Motor neuron (in vitro differentiated cells): ENCODE results near the gene HIBADH. TPM values are rescaled to one million over a fixed set of nuclear protein-coding genes. Genes with fewer than 3 reads are reported as not detected.

Source experiments
- ATAC-seq, 8 experiments: fragments of 200-7000 bp; cut with Tn5 transposase; replicated peaks in 6 of 8; 2 replicates each; pipeline ENCODE4 v1.8.0; 2021; ENCODE audit warnings: mild to moderate bottlenecking in 8 of 8, moderate library complexity in 8 of 8
- H3K27ac ChIP-seq, 2 donors: fragments of 250-450 bp; sonication (Bioruptor Pico); 2 replicates each; pipeline ENCODE4 v1.9.0; 2021; ENCODE audit warnings: antibody characterized with exemption in 2 of 2, mild to moderate bottlenecking in 2 of 2, moderate library complexity in 1 of 2
- H3K4me1 ChIP-seq, 2 donors: fragments of 250-450 bp; sonication (Bioruptor Pico); replicated peaks in 1 of 2; 2 replicates each; pipeline ENCODE4 v1.6.1; 2021; ENCODE audit warnings: antibody characterized with exemption in 2 of 2, mild to moderate bottlenecking in 2 of 2, moderate library complexity in 1 of 2
- H3K4me3 ChIP-seq, 5 donors: fragments of 250-450 bp; sonication (Bioruptor Pico); 2 replicates each; pipeline ENCODE4 v1.9.0; 2021; ENCODE audit warnings: antibody characterized with exemption in 5 of 5, mild to moderate bottlenecking in 5 of 5, moderate library complexity in 4 of 5
- whole genome bisulfite sequencing, 10 experiments: fragments of 450-650 bp; shearing (Covaris generic); methylation state at CpG; one replicate each; pipeline ENCODE4 v1.0.0; 2022; 5-methylcytosine and 5-hydroxymethylcytosine counted together
- in situ Hi-C, 9 experiments: fragments of 400-800 bp; cut with MboI; loops; one replicate each; pipeline ENCODE4 v1.15.0; 2021; ENCODE audit warnings: low sequenced_read_pairs in 9 of 9, low pct_unique_long_range_greater_than_20kb in 2 of 9; ENCODE audit not compliant: unreplicated experiment in 9 of 9
- total RNA-seq, 8 experiments: library from RNA; unstranded; fragments of 300-600 nt; gene quantifications; 2 replicates each; pipeline versions ENCODE4 v1.2.3 to v1.2.4, GENCODE V29; 2022

HIBADH gene
- total RNA-seq, 8 experiments from 2014 or later: 12.0 to 76.3 (median 26.0) TPM

GRCh38 chr7:27548304-27548703 lies 114.4 kb downstream of the HIBADH start:
- H3K4me3 ChIP-seq: no peak overlapping the region
- WGBS, 10 experiments: 20 to 100% (median 80%) methylated on average over 1 of the region's 1 CpG; no CpG with 5 or more reads in 4 of the 10 experiments
- no peak overlapping the region for H3K27ac ChIP-seq
- H3K4me1 ChIP-seq: peaks cover 4 to 14% of the 10 kb centered on the region in 2 donors
- no peak for ATAC-seq
- in situ Hi-C loops: no loop called here

- WGBS, 10 experiments: 0 to 60% (median 25%) methylated on average over 1 of the region's 1 CpG; no CpG with 5 or more reads in 3 of the 10 experiments
- peak in 3 of 8 experiments; percentile 31 to 64 (median 55) for ATAC-seq
- H3K4me3 ChIP-seq: no peak overlapping the region
- H3K27ac ChIP-seq: no peak overlapping the region
- in situ Hi-C loops: no loop called here
- H3K4me1 ChIP-seq: peaks cover under 1 to 9% of the 10 kb centered on the region in 2 donors
Observed at GRCh38 chr7:27547401-27547800, 115.3 kb downstream of the HIBADH start.

GRCh38 chr7:27546610-27547009 lies 116.1 kb downstream of the HIBADH start:
- in situ Hi-C loops: no loop called here
- Histone ChIP-seq H3K27ac (no peak overlapping the region), H3K4me1 (peaks cover 0 to under 1% of the 10 kb centered on the region in 2 donors), H3K4me3 (no peak overlapping the region)
- no peak for ATAC-seq
- 60 to 100% (median 73%) methylated on average over 1 of the region's 1 CpG; no CpG with 5 or more reads in 6 of the 10 experiments for WGBS, 10 experiments

- H3K4me1 ChIP-seq: peaks cover 0 to 15% of the 10 kb centered on the region in 2 donors
- 79 to 100% (median 91%) methylated on average over 1 to 4 of the region's 4 CpGs; no CpG with 5 or more reads in 1 of the 10 experiments for WGBS, 10 experiments
- no peak overlapping the region for H3K27ac ChIP-seq
- in situ Hi-C loops: no loop called here
- ATAC-seq: no peak
- no peak overlapping the region for H3K4me3 ChIP-seq
Observed at GRCh38 chr7:27535795-27536194, 126.9 kb downstream of the HIBADH start.

GRCh38 chr7:27533652-27534081 lies 129.0 kb downstream of the HIBADH start:
- WGBS, 10 experiments: 0 to 96% (median 80%) methylated on average over 1 to 6 of the region's 6 CpGs
- ATAC-seq: peak in 5 of 8 experiments; percentile 19 to 85 (median 65)
- Histone ChIP-seq H3K4me1 (peaks cover 0 to 15% of the 10 kb centered on the region in 2 donors), H3K27ac (no peak overlapping the region), H3K4me3 (no peak overlapping the region)
- in situ Hi-C loops: no loop called here

DNA sequence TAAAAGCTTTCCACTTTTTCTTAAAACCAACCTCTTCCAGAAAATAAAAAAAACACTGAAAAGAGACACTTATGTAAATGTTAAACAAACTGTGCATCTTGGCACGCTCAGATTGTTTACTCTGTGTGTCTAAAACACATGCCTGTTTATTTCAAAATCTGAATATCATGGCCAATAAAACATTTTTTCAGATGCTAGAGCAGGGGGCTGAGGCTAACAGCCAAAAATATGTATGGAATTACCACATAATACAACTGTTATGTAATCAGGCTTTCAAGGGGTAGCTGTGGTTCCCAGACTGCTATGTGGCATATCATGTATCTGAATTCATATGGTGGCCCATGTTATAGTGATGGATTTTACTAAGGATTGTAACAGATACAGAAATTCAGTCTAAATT lies 130.4 kb downstream of the HIBADH start:
- Histone ChIP-seq H3K4me1 (peaks cover 0 to 15% of the 10 kb centered on the region in 2 donors), H3K27ac (no peak overlapping the region), H3K4me3 (no peak overlapping the region)
- peak in 1 of 8 experiments; percentile 56 for ATAC-seq
- WGBS, 10 experiments: 0 to 100% (median 67%) methylated on average over 1 of the region's 1 CpG; no CpG with 5 or more reads in 2 of the 10 experiments
- in situ Hi-C loops: no loop called here

GRCh38 chr7:27527348-27527714 lies 135.4 kb downstream of the HIBADH start:
- ATAC-seq: peak in 3 of 8 experiments; percentile 72 to 97 (median 87)
- 0 to 37% (median 14%) methylated on average over 1 to 2 of the region's 2 CpGs; no CpG with 5 or more reads in 3 of the 10 experiments for WGBS, 10 experiments
- Histone ChIP-seq H3K27ac (no peak overlapping the region), H3K4me3 (no peak overlapping the region), H3K4me1 (no peaks in the 10 kb centered on the region)
- in situ Hi-C loops: no loop called here

GRCh38 chr7:27526611-27527347 lies 135.9 kb downstream of the HIBADH start:
- in situ Hi-C loops: no loop called here
- 0 to 38% (median 0%) methylated on average over 1 of the region's 1 CpG; no CpG with 5 or more reads in 3 of the 10 experiments for WGBS, 10 experiments
- Histone ChIP-seq H3K4me3 (no peak overlapping the region), H3K4me1 (no peaks in the 10 kb centered on the region), H3K27ac (no peak overlapping the region)
- ATAC-seq: no peak

DNA sequence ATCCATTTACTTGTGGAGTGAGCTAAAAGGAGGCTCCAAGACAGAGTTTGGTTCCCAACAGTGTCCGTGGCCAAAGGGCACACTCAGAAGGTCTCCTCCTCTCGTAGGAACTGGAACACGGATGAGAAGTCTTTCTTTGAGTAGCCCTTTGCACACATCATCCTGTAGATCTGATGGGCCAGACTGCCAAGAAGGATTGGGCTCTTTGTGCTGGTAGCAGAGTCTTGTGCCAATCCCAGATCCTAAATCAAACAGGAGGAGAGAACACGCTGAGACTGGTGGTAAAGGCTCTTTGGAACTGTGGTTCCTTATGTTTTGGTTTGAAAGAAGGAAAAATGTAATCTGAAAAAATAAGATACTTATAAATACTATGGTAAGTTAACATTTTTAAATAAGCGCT lies 136.6 kb downstream of the HIBADH start:
- 60 to 100% (median 88%) methylated on average over 1 to 5 of the region's 5 CpGs for WGBS, 10 experiments
- Histone ChIP-seq H3K4me1 (no peaks in the 10 kb centered on the region), H3K4me3 (no peak overlapping the region), H3K27ac (no peak overlapping the region)
- no peak for ATAC-seq
- in situ Hi-C loops: no loop called here

GRCh38 chr7:27523321-27523720 lies 139.4 kb downstream of the HIBADH start:
- Histone ChIP-seq H3K4me3 (no peak overlapping the region), H3K27ac (no peak overlapping the region), H3K4me1 (peaks cover 7 to 22% of the 10 kb centered on the region in 2 donors)
- ATAC-seq: no peak
- in situ Hi-C loops: no loop called here

DNA sequence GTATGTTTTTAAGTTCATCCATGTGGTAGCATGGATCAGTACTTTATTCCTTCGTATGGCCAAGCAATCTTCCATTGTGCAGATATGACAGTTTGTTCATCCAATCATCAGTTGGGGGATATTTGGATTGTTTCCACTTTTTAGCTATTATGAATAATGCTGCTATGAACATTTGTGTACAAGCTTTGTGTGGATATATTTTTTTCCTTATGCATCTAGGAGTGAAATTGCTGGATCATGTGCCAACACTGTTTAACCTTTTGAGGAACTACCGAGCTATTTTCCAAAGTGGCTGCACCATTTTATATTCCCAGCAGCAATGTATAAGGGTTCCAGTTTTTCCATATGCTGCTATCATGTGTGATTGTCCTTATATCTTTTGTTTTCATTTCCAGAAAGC lies 140.1 kb downstream of the HIBADH start:
- H3K27ac ChIP-seq: no peak overlapping the region
- ATAC-seq: no peak
- H3K4me3 ChIP-seq: no peak overlapping the region
- peaks cover 7 to 30% of the 10 kb centered on the region in 2 donors for H3K4me1 ChIP-seq
- 78 to 100% (median 90%) methylated on average over 1 to 2 of the region's 2 CpGs; no CpG with 5 or more reads in 3 of the 10 experiments for WGBS, 10 experiments
- in situ Hi-C loops: no loop called here

- H3K4me3 ChIP-seq: no peak overlapping the region
- WGBS, 10 experiments: 56 to 100% (median 85%) methylated on average over 1 to 15 of the region's 17 CpGs
- in situ Hi-C loops: no loop called here
- ATAC-seq: no peak
- H3K27ac ChIP-seq: no peak overlapping the region
- peaks cover 7 to 42% of the 10 kb centered on the region in 2 donors for H3K4me1 ChIP-seq
Observed at GRCh38 chr7:27520815-27521790, 141.6 kb downstream of the HIBADH start.
